Measurements from ENCODE around the gene ARHGAP24.

GRCh38 chr4:85776096-85776495, 301.1 kb downstream of the ARHGAP24 start:
- TF ChIP-seq CTCF (IDR thresholded peaks at IDR 0.05) (no peak), POLR2A (IDR thresholded peaks at IDR 0.05) (no peak)

All from ovary (tissue), 3 donors.